ENCODE measurements around the gene CHRM5.
A peak's percentile ranks its signal among the peaks of the same experiment; 100 is the strongest.
"Not testable (repeated sequence)": the region's sequence is repeated elsewhere in the genome, so short reads cannot be mapped to it uniquely, and the experiment has no call there.

Gene CHRM5

DNA sequence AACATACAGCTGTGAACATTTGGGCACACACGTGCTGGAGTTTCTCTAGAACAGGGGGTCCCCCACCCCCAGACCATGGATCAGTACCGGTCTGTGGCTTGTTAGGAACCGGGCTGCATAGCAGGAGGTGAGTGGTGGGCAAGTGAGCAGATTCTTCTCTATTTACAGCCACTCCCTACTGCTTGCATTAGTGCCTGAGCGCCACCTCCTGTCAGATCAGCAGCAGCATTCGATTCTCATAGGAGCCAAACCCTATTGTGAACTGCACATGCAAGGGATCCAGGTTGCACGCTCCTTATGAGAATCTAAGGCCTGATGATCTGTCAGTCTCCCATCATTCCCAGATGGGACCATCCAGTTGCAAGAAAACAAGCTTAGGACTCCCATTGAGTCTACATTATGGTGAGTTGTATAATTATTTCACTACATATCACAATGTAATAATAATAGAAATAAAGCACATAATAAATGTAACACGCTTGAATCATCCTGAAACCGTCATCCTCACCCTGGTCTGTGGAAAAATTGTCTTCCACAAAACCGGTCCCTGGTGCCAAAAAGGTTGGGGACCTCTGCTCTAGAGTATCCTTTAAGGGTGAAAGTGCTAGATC lies 25.8 kb downstream of the CHRM5 start:
- no peak for DNase-seq

DNA sequence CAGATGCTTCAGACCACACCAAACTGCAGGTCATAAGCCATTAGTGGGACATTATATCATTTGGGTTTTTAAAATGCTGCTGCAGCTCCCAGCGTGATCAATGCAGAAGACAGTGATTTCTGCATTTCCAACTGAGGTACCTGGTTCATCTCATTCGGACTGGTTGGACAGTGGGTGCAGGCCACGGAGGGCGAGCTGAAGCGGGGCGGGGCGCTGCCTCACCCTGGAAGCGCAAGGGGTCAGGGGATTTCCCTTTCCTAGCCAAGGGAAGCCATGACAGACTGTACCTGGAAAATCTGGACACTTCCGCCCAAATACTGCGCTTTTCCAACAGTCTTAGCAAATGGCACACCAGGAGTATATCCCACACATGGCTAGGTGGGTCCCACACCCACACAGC lies 27.4 kb downstream of the CHRM5 start:
- not testable (repeated sequence) for DNase-seq

DNA sequence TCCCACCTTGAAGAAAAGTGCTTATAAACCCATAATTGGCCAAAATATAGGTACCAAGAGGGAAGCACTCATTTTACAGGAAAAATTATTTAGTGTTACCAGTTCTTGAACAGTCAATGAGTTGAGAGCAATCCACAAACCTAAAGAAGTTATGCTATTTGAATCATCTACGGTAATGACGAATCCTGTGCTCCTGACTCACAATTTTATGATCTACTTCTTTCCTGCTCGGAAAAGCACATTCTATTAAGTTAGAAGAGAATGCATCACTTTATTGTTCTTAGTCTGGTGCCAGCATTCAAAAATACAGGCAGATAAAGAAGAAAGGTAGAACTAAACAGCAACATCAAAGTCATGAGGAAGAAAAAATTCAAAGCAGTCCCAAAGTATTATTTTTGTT lies 33.2 kb downstream of the CHRM5 start:
- DNase-seq, result no peak

DNA sequence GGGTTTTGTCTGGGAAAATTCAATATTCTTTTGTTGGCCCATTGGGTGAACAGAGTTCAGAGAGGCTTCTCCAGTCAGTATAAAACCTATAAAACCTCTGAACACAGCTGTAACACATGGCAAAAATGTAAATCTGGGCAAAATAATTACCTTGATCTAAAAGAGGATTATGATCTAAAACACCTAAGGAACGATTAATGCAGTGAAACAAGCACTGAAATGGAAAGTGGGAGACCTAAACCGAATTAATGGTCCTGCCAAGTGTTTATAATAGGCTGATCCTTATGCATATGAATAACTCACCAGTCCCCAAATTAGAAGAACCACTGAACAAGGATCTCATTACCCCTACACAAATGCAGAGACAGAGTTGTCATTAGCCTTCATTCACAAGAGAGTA lies 38.1 kb downstream of the CHRM5 start:
- no peak for DNase-seq

DNA sequence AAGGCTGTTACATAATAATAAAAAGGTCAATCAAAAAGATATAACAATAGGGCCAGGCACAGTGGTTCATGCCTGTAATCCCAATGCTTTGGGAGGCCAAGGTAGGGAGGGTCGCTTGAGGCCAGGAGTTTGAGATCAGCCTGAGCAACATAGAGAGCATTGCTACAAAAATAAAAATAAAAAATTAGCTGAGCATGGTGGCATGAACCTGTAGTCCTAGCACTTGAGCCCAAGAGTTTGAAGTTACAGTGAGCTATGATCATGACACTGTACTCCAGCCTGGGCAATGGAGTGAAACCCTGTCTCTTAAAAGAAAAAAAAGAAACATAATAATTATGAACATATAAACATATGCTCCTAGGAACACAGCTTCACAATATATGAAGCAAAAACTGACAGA lies 41.4 kb downstream of the CHRM5 start:
- DNase-seq, result no peak

DNA sequence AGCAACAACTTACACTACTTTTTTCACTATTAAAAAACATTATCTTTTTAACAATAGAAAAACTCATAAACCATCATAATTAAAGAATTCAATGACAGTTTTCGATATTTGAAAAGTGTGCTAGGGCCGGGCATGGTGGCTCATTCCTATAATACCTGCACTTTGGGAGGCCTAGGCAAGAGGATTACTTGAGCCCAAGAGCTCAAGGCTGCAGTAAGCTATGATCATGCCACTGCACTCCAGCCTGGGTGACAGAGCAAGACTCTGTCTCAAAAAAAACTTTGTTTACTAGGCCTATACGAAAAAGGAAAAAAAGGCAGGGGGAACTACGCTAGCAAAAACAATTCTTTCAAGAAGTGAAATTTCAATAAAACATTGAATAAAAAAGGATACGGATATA lies 42.6 kb downstream of the CHRM5 start:
- no peak for DNase-seq

DNA sequence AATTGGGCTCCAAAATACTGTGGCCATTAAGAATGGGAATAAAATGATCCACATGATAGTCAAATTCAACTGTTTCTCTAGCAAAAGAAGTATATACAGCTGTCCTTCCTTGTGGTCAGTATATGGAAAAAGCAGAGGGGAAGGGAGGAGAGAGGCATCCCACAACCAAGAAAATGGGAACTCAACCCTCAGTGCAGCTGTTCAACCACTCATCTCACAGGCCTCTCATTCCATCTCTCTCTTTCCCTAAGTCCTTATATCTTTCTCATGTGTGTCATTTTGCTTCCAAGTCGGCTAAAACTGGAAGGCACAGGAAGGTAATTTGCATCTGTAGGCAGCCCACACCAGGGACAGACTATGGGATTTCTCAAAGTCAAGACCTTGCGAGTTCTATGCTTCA lies 43.2 kb downstream of the CHRM5 start:
- DNase-seq, result no peak

DNA sequence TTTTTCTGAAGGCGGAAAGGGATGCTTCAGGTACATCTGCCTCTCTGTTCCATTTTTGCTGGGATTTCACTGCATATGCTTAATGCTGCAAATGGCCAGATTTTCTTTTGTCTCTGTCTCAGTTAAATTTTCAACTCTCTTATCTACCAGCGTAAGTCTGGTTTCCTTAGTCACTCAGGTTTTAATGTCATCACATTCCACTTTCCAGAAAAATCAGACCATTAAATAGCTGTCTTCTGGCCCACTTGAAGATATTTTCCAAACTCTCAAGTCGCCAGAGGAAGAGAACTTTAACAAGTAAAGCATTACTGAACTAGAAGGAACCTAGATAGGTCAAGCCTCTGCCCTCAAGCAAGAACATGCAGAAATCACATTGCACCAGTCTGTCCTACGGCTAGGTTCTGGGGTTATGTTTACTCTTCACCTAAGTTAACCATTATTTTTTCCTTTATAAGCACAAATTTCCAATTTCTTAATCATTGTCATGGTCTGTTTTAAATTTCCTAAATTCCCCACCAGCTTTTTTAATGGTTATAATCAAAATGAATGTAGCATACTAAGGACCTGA lies 44.2 kb downstream of the CHRM5 start:
- no peak for DNase-seq

DNA sequence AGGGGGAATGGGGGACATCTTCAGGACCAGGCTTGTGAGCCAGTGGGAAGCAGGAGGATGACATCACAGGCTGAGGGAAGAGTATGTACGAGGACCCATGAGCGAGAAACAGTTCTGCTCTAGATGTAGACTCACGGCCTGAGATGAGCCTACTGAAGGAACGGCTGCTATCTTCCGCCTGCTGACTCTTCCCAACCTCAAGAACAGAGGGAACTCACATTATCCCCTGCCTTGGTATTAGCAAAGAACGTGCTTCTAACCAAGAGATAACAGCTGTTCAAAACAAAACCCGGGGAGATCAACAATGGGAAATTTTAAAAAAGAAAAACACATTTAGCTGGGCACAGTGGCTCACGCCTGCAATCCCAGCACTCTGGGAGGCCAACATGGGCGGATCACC lies 45.4 kb downstream of the CHRM5 start:
- DNase-seq, result no peak

DNA sequence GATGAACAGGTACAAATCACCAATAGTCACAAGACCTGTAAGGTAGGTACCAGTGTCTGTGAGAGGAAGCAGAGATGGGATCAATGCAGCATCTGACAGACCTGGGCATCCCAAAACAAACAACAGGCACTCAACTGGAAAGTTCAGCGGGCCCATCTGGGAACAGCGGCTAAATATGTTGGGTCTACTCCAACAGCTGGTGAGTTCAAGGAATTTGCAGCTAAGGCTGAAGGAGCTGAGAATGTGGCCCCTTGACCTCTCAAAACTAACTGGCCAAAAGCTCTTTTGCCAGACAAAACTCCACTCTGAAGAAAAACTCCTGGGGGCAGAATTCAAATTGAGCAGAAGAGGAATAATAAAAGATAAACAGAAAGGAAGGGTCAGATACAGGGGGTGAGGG lies 46.3 kb downstream of the CHRM5 start:
- DNase-seq, result no peak

DNA sequence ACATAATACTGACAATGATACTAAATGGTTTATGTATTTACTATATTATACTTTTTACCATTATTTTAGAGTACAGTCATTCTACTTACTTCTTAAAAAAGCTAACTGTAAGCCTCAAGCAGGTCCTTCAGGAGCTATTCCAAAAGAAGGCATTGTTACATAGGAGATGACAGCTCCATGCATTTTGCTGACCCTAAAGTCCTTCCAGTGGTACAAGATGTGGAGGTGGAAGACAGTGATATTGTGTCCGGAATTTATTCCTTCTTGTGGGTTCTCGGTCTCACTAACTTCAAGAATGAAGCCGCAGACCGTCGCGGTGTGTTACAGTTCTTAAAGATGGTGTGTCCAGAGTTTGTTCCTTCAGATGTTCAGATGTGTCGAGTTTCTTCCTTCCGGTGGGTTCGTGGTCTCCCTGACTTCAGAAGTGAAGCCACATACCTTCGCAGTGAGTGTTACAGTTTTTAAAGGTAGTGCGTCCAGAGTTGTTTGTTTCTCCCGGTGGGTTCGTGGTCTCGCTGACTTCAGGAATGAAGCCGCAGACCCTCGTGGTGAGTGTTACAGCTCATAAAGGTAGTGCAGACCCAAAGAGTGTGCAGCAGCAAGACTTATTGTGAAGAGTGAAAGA lies 49.8 kb downstream of the CHRM5 start:
- no peak for DNase-seq

DNA sequence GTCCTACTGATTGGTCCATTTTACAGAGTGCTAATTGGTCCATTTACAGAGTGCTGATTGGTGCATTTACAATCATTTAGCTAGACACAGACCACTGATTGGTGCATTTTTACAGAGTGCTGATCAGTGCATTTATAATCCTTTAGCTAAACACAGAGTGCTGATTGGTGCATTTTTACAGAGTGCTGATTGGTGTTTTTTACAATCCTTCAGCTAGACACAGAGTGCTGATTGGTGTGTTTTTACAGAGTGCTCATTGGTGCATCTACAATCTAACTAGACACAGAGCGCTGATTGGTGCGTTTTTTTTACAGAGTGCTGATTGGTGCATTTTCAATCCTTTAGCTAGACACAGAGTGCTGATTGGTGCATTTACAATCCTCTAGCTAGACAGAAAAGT lies 50.4 kb downstream of the CHRM5 start:
- DNase-seq, result not testable (repeated sequence)

DNA sequence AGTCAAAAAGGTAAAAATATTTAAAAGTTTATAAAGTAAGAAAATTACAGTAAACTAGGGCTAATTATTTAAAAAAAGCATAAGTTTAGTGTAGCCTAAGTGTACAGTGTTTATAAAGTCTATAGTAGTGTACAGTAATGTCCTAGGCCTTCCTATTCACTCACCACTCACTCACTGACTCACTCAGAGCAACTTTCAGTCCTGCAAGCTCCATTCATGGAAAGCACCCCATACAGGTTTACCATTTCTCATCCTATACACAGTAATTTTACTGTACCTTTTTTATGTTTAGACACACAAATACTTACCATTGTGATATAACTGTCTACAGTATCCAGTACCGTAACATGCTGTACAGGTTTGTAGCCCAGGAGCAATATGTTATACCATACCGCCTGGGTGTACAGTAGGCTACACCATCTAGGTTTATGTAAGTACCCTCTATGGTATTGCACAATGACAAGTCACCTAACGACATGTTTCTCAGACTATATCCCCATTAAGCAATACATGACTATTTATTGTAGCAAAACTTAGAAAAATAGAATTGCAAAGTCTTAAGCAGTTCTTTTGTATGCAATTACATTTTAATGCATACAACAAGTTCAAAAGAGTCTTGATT lies 51.2 kb downstream of the CHRM5 start:
- no peak for DNase-seq

DNA sequence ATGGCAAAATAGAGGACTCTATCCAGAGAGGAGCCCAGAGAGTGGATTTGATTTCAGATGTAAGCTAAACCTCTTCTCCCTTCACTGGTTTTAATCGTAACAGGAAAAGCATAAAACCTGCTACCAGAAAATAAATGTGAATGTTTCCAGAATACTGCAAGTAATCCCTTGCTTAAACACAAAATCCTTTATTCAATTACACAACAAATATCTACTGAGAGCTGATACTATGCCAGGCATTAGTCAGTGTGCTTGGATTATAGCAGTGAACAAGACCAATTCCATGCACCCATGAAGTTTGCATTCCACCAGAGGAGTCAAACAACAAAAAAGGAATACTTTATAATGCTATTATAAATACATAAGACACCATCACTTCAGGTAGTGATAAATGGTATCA lies 55.6 kb downstream of the CHRM5 start:
- no peak for DNase-seq

DNA sequence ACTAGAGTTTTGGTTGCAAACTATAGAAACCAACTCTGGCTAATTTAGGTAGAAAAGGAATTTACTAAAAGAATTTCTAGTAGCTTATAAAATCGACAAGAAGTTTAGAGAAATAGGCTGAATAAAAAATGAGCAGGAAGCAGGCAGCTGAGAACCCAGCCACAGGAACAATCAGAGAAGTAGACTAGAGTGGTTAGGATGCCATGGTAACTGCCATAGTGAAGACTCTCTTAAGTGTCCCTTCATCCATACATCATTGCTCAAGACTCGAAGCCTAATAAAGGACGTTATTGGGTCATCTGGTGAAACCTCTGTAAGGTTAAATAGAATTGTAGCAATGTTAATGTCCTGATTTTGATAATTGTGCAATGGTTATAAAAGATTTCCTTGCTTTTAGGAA lies 57.0 kb downstream of the CHRM5 start:
- DNase-seq, result no peak

DNA sequence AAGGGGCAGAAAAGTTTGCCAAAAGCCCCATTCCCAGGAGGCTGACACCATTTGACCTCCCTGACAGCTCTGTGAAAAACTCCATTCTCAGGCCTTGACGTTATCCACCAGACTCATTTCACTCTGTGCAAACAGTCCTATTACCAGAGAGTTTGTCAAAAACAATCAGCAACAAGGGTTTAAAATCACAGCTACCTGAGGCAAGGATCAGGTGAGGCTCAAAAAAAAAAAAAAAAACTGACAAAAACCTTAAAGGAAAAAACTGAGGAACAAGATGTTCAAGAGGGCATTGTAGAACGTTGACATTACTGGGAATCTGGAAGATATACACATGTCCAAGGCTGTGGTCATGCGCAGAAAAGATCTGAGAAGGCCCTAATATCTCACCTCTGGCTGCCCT lies 59.3 kb downstream of the CHRM5 start:
- DNase-seq, result no peak

DNA sequence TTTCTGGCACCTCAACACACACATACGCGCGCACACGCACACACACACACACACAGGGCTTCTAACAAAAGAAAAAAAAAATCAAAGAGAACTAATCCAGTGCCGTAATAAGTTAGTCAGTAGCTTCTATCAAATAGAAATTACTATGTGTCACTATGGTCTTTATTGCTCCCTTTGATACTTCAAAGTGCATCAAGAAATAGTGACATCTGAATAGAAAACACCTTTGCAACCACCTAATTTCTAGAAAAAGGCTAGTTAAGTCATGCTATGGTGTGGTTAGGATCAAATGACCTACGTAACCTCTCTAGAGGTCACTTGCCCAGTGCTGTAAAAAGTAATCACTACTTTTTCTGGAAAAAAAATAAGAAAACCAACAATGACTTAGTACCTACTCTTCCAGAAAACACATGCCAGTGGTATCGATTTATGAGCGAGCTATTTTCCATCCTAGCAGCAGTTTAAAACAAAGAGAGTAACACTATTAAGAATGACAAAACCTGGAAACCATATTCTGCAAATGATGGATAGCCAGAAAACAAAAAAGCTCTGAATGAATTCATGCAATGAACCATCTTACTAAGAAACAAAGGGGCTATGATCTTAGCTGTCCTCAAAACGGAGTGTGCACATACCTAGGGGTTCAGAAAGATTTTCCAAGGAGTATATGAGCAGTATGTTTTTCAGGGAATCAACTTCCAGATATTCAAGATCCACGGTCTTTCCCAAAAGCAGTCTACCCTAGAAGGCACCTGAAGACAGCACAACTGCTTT lies 63.9 kb downstream of the CHRM5 start:
- no peak for DNase-seq

DNA sequence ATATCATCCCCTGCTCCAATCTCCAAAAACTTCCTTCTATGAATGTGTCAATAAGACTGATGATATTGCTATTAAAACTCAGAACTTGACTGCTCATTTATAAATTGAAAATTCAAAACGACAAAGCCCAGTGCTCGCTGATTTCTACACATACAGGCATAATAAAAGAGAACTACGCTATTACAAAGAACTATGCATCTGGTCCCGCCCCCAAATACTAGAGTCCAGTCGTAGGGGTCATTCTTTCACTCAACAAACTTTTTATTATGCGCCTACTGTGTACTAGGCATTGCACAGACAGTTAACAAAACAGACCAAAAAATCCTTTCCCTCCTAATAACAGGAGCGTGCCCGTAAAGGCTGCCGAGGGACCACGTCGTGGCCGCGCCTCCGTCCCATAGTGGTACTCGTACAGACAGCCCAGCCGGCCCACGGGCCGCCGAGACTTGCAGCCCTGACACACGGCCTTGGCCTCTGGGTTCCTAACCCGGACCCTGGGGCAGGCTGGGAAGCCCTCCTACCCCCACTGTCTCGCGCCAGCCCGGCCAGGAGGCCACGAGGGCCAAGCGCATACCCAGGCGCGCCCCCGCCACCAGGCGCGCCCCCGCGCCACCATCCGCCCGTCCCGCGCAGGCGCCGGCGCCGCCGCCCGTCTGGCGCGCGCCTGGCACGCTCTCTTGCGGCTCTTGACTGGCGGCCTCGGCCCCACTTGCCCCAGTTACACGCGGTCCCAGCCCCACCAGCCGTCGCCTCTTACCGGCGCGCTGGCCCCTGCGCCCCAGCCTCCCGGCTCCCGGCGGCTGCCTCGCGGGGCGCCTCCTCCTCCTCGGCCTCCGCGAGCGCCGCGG lies 70.0 kb downstream of the CHRM5 start:
- peak; percentile 76 for DNase-seq

DNA sequence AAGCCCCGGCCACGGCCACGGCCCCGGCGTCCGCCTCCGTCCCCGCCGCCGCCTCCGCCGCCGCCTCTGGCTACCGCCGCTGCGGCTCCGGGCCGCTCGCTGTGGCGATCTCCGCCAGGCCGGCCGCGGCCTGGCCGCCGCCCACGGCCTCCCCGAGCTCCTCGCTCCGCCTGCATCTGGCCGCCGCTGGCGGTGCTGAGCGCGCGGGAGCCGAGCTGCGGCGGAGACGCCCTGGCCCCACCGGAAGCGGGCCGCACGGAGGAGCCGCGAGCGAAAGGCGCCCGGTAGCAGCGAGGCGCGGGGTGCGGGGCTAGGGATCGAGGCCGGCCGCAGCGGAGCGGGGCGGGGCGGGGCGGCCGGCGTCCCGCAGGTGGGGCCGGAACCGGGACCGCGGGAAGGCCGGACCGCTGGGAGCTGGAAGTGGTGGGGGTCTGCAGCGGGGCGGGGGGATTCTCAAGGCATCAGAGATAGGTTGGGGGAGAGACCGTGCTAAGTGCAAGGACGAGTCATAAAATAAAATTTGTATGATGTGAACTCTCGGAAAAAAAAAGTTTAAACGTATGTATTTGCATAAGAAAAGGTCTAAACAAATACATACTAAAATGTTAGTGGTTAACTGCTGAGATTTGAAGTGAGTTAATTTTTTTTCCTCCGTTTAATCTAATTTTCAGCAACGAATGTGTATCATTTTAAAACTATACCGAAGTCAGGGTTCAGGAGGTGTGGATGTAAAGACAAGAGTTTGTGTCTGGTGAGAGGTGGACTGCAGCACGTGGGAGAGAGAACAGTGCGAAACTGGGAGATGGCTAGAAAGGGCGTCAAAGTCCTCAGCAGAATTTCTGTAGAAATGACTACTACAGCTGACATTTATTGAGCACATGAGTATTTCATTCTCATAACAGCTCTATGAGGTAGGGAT lies 70.8 kb downstream of the CHRM5 start, which contains the start of gene AVEN:
AVEN (minus strand) TSS at position 334 of the 919 bp plus-strand sequence; CDS start at position 176, 158 bp downstream.
- DNase-seq, result peak; percentile 64

DNA sequence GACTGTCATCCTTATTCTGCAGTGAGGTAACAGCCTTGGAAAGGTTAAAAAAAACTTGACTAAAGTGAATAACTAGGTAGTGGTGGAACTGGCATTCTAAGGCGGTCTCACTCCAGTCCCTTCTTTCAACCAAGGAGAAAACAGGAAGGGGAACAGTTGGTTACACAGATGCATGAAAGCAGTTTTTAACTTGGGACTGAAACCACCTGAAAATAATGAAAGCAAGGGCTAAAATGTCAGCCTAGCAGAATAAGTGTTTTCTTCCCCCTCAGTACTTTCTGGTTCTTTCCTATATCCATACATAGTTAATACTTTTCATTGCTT lies 71.5 kb downstream of the CHRM5 start:
- no peak for DNase-seq

DNA sequence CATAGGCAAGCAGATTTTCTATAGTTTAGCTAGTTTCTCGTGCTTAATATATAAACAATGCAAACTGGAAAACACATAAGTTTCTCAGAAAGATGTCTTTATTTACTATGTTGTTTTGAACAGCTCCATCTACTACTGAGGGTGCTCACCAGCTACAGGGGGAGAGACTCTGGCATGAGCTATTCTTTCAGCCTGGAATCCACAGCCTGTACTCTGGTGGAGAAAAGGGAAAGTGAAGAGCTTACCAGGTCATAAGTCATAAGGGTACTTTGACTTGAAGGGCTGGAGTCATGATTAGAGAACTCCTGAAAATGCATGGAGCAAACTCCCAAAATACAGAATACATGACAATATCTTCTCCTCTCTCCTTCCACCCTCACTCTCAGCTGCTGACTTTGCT lies 75.1 kb downstream of the CHRM5 start:
- no peak for DNase-seq

DNA sequence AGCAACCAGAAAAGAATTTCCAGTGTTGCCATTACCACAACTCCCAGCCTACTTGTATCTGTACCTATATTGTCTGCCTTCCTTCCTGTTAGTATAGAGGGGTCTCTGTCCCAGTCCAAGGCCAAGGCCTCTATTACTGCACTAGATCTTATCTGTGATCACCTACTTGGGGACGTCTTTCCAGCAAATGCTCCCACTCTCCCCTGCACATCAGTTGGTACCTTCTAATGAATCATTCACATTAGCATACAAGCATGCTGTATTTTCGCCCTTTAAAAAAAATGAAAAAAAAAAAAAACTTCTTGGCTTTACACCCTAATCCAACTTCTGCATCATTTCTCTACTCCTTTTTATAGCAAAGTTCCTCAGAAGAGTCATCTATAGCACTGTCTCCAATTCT lies 75.5 kb downstream of the CHRM5 start:
- DNase-seq, result no peak
